Activated CD4-positive, CD25-positive, alpha-beta regulatory T cell treated with anti-CD3 and anti-CD28 coated beads, Interleukin-2, amount 50 U/mL, for 24 hours (primary cell): ENCODE measurements around the gene CDKN2A.
"Not testable (repeated sequence)": the region's sequence is repeated elsewhere in the genome, so short reads cannot be mapped to it uniquely, and the experiment has no call there.

Experiments used
- ATAC-seq, 2 donors: fragments of 150-1000 bp; cut with Tn5 transposase; one replicate each; pipeline ENCODE4 v1.10.0; 2021; ENCODE audit warnings: mild to moderate bottlenecking in 1 of 2, moderate library complexity in 1 of 2

CDKN2A gene

DNA sequence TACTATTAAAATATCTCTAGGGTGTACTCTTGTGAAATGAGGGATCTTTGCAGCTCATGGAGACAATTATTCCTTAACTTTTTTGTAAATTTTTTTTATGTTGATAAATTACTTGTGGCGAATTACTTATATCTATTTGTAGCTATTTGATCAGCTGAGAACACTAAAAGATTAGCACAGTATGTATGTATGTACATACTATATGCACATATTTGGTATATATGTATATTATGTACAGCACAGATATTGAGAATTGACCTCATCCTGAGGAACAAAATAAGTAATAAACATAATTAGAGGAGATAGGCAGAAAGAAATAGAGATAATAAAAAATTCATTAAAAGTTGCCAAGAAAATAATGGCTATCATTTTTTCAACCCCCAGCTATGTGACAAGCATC lies 11.8 kb downstream of the CDKN2A start:
- no peak for ATAC-seq

DNA sequence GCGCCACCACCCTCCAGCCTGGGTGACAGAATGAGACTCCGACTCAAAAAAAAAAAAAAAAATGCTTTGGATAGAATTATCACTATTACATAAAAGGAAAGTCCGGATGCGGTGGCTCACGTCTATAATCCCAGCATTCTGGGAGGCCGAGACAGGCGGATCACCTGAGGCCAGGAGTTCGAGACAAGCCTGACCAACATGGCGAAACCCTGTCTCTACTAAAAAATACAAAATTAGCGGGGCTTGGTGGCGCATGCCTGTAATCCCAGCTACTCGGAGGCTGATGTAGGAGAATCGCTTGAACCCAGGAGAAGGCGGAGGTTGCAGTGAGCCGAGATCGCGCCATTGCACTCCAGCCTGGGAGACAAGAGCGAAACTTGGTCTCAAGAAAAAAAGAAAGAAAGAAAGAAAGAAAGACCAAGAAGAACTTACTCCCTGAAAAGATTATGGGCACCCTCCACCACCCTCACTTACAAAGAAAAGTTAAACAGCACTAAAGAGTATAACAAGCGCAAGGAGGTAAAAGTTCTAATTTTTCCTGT lies 17.8 kb downstream of the CDKN2A start:
- ATAC-seq: no peak

DNA sequence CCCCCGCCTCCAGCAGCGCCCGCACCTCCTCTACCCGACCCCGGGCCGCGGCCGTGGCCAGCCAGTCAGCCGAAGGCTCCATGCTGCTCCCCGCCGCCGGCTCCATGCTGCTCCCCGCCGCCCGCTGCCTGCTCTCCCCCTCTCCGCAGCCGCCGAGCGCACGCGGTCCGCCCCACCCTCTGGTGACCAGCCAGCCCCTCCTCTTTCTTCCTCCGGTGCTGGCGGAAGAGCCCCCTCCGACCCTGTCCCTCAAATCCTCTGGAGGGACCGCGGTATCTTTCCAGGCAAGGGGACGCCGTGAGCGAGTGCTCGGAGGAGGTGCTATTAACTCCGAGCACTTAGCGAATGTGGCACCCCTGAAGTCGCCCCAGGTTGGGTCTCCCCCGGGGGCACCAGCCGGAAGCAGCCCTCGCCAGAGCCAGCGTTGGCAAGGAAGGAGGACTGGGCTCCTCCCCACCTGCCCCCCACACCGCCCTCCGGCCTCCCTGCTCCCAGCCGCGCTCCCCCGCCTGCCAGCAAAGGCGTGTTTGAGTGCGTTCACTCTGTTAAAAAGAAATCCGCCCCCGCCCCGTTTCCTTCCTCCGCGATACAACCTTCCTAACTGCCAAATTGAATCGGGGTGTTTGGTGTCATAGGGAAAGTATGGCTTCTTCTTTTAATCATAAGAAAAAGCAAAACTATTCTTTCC lies 19.3 kb downstream of the CDKN2A start:
- peak; percentile 48 to 60 for ATAC-seq

DNA sequence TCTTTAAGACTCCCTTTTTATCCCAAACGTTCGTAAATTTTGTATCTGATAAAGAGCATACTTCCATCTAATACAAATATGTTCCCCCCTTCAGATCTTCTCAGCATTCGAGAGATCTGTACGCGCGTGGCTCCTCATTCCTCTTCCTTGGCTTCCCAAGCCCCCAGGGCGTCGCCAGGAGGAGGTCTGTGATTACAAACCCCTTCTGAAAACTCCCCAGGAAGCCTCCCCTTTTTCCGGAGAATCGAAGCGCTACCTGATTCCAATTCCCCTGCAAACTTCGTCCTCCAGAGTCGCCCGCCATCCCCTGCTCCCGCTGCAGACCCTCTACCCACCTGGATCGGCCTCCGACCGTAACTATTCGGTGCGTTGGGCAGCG lies 19.9 kb downstream of the CDKN2A start:
- ATAC-seq: no peak

DNA sequence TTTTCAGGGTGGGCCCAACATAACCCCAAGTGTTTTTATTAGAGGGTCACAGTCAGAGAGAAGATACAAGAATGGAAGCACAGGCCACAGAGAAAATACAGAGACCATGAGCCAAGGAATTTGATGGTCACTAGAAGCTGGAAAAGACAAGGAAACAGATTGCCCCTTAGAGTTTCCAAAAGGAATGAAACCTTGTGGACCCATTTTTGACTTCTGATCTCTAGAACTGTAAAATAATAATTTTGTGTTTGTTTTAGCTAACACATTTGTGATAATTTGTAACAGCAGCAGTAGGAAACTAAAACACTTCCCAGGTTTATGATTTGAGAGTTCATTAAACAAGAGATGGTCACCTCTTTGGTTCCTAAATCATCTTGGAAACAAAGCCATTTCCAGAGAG lies 21.8 kb downstream of the CDKN2A start:
- ATAC-seq: no peak

DNA sequence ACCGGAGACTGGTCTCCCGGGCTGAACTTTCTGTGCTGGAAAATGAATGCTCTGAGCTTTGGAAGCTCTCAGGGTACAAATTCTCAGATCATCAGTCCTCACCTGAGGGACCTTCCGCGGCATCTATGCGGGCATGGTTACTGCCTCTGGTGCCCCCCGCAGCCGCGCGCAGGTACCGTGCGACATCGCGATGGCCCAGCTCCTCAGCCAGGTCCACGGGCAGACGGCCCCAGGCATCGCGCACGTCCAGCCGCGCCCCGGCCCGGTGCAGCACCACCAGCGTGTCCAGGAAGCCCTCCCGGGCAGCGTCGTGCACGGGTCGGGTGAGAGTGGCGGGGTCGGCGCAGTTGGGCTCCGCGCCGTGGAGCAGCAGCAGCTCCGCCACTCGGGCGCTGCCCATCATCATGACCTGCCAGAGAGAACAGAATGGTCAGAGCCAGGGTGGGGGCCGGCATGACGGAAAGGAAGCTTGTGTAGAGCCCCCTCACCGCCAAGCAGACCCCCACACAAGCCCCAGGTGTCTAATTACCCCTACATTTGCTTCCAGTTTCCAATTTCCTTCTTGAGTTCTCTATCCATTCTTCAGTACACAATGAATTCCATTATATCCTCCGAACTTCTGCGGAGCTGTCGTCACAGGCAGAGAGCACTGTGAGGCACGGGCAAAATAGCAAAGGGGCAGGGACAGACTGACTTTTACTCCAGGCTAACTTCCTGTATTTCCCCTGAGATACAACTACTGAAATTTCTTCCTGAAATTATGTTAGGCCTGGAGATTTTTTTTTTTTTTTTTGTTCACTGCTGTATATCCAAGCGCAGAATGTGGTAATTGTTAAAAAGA lies 23.2 kb downstream of the CDKN2A start:
- no peak for ATAC-seq

DNA sequence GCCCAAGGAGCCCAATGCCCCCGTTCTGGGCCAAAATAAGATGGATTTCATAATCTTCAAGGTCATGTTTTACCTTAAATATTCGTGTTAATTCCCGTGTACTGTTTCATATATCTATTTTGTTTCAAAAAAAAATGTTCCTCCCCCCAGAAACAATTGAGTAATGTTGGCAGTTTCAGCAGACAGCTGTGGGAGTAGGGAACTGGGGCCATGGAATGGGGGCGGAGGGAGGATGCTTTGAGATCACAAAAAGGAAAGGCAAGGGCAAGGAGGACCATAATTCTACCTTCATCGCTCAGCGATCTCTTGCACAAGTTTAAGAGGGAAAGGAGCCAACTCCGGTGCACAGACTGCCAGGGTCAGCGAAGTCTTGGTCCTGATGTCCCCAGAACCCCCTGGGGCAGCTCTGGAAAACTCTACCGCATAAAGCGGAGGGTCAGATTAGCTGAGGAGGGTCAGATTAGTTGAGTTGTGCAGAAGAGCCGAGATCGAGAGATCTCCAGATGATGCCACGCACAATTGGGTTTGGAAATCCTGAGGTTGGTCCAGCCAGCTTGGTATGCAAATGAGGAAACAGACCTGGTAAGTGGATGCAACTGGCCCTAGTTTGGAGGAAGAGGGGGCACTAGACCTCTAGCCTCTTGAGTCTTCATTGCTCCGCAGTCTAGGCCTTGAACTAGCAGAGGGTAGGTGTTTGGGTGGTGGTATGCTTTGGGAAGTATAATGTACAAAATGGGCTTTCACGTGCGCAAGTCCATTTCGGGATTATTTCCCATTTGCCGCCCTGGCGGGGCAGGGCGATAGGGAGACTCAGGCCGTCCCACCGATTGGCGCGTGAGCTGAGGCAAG lies 24.0 kb downstream of the CDKN2A start:
- no peak for ATAC-seq

DNA sequence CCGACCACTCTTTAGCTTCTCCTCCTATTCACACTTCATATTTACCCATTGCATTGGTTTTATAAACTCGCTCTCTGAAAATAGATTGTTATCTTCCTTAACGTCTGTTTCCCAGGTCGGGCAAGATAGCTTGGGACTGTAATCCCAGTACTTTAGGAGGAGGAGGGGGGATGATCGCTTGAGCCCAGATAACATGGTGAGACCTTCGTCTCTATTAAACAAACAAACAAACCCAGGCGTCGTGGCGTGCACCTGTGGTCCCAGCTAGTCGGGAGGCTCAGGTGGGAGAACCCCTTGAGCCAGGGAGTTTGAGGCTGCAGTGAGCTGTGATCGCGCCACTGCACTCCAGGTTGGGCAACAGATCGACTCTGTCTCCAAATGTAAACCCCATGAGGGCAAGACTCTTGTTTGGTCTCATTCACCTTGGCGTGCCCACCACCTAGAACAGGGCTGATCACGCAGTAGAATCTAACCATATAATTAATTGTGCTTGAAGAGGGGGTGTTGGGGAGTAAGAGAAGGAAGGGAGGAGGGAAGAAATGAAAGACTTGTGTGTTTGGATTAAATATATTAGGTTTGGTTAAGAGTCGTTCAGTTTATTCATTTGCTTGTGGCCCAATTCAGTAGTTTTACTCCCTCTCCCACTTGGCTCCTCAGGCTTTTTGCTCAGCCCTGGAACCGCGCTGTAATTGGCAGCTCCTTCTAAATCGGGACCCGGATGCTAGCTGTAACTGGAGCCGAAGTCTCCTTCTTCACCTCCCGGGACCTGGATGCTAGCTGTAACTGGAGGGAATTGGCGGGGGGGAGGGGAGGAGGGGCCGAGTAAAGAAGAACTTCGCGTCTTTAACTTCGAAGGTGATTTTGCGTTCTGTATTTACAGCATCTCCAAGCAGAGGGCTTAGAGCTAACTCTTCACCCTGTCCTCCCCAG lies 24.9 kb downstream of the CDKN2A start:
- ATAC-seq: no peak

DNA sequence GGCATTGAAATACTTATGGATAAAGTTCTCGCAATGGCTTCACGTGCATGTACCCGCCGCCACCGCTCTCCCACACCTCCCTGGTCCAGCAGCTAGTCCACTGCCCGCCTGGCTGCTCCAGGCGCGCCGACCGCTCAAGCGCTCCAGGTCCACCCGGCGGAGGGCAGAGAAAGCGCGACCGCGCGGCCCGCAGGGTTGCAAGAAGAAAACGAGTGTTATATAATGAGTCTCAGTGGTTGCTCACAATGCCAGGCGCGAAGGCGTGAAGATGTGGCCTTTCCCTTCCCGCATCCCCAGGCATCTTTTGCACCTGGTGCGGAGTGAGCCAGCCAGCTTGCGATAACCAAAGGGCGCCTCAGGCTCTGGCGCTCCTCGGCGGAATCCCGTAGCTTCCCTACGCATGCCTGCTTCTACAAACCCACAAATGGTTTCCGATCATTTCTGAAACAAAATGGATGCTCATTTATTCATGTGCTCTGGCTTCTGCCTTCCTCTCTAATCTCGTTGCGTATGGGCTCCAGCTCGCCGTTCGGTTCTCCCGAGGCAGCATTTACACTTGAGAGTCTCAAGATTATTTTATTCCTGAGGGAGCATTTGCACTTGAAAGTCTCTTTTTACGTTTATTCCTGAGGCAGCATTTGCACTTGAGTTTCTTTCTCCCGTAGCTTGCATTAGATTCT lies 25.7 kb downstream of the CDKN2A start:
- no peak for ATAC-seq

DNA sequence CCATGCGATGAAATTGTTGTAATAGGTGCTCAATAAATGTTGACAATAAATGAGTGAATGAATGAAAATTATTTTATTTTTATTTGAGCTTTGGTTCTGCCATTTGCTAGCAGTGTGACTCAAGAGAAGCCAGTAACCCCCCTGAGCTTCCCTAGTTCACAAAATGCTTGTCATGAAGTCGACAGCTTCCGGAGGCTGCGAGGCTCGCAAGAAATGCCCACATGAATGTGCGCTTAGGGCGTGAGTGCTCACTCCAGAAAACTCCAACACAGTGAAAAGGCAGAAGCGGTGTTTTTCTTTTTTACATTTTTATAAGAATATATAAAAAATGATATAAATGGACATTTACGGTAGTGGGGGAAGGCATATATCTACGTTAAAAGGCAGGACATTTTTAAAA lies 26.5 kb downstream of the CDKN2A start:
- ATAC-seq: no peak

DNA sequence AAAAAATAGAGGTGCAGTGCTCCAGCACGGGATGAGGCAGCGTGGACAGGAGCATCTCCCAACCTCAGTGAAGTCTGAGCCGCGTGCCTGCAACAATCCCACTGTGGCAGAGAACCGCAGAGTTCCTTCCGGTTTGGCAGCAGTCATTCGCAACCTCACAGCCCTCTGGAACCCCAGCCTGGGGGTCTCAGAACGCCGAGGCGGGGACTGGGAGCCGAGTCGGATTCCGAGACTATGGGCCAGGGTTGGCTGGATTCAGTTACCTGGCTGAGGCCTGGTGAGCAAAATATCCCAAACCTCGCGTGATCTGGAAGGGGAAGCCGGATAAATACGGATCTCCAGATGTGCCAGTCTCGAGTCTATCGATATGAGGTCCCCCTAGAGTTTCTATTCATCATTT lies 27.0 kb downstream of the CDKN2A start:
- ATAC-seq: no peak

DNA sequence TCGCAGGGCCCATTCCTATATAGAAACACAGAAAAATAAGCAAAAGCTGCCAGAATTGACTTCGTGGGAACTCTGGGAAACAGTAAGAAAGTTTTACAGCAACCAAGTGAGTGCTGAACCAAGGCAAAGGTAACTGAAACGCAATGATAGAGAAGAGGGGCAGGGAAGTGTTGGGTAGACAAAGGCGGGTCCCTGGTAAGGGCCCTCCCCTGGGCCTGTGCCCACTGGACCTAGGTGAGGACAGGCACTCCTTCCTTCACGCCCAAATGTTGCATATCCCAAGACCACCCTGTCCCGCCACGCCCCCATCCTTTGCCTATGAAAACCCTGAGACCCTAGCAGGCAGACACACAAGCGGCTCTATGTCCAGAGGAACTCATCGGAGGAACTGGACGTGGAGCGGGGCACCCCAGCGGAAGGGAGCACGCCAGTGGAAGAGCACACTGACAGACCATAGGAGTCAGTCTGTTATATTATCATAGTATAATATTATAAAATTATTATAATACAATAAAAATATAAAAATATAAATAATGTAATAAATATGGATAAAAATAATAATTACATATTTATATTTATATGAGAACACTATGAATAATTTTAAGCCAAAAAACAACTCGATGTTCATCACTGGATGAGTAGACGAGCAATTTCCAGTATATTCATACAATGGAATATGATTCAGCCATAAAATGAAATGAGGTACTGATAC lies 27.9 kb downstream of the CDKN2A start:
- ATAC-seq: no peak

DNA sequence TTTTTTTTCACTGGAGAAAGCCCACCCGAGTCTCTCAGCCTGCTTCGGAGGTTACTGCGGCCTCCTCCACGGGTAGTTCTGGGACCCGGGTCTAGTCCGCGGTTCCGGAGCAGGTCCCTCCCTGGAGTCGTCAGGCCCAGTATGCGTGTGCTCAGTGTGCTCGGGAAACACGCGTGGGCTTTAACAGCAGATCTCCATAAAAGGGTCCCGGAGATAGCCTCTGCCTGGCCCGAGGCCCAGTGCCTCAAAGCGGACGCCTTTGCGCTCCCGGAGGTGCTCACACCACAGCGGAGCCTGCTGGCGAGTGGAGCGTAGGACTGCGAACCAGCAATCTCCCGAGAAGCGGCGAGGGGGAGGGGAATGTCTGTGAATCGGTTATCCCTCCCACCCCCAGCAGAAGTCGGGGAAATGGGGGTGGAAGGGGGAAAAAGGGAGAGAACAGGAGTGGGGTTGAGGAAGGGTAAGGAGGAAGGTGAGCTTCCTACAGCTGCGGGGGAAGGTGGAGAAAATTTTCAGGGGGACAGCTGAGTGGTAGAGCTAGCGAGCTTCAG lies 28.7 kb downstream of the CDKN2A start:
- peak; percentile 55 for ATAC-seq

DNA sequence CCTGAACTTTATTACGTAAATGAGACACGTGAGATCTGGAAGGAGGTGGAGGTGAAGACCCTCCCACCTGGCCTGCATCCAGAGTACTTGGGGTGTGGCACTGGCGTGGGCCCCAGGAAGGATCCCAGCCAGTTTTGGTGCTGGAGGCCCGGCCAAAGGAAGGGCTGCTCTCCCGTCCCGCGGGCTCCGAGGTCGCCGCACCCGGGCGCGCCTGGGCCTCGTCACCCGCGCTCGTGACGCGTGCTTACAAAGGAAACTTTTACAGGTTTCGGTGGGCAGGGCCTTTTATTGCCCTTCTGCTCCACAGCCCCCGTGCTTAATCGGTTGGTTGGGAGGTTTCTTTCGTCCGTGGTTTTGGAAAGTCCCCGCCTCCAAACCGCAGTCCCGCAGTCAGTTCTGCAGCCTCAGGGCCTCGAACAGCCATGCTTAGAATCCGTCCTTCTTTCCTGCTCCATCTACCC lies 29.2 kb downstream of the CDKN2A start:
- peak; percentile 65 to 75 for ATAC-seq

DNA sequence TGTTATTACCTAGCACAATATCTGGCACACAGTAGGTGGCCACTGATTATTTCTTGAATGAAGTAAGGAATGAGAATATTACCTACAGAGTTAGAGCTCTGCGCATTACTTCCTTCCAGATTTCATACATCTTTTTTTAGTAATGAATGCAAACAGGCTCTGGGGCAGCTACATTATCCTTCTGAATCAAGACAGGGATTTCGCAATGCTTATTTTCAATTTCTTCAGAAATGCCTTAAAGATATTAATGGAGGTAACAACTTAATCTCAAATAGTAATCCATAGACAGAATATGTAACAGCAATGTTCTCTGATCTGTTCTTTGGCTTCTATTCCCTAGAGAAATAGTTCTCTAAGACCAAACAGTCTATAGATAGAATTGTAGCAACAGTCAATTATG lies 32.6 kb downstream of the CDKN2A start:
- no peak for ATAC-seq

DNA sequence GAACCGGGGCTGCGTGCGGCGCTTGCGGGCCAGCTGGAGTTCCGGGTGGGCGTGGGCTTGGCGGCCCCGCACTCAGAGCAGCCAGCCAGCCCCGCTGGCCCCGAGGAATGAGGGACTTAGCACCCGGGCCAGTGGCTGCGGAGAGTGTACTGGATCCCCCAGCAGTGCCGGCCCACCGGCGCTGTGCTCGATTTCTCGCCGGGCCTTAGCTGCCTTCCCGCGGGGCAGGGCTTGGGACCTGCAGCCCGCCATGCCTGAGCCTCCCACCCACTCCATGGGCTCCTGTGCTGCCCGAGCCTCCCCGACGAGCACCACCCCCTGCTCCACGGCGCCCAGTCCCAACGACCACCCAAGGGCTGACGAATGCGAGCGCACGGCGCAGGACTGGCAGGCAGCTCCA lies 34.9 kb downstream of the CDKN2A start:
- not testable (repeated sequence) for ATAC-seq

DNA sequence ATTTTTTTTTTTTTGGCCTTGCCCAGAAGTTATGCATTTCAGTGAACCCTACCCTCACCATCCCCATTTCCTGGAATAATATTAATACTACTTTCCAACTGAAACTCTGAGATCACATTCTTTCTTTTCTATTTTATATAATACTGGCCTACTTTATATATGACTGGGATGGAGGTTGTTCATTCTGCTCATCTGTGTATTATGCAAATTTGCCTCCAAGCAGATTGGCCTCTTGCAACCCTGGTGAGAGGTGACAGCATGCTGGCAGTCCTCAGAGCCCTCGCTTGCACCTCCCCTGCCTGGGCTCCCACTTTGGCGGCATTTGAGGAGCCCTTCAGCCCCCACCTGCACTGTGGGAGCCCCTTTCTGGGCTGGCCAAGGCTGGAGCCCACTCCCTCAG lies 35.4 kb downstream of the CDKN2A start:
- ATAC-seq: peak; percentile 60 to 68

DNA sequence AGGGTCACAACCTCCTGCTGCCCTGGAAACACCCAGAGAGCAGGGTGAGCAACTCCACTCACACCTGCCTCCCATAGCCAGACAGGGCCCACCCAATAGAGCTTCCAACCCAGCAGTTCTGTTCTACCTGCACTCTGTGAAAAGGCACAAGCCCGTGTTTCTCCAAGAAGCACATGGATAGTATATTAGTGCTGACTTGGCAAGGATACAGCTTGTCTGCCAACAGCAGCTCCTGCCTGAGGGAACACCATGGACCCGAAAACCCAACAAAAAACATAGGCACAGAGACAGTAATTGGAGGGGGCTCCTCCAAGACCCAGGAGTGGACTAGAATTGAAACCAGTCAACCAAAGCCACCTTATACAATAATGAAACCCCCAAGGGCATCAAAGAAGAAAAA lies 48.6 kb downstream of the CDKN2A start:
- no peak for ATAC-seq

DNA sequence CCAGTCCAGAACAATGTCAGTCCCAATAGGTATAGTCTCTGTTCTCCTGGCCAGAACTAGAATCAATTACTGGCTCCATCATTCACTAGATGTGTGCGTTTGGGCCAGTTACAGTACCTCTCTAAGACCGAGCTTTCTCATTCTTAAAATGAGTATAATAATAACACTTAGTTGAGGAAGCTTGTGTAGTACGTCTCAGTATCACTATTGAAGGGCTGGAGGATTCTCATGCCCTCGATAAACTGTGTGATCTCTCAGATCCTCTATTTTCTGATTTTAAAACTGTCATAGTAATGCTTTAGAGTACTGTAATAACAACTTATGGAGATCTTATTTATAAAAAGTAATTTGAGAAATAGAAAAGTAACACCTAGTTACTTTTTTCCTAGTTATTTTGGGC lies 50.7 kb downstream of the CDKN2A start:
- no peak for ATAC-seq

DNA sequence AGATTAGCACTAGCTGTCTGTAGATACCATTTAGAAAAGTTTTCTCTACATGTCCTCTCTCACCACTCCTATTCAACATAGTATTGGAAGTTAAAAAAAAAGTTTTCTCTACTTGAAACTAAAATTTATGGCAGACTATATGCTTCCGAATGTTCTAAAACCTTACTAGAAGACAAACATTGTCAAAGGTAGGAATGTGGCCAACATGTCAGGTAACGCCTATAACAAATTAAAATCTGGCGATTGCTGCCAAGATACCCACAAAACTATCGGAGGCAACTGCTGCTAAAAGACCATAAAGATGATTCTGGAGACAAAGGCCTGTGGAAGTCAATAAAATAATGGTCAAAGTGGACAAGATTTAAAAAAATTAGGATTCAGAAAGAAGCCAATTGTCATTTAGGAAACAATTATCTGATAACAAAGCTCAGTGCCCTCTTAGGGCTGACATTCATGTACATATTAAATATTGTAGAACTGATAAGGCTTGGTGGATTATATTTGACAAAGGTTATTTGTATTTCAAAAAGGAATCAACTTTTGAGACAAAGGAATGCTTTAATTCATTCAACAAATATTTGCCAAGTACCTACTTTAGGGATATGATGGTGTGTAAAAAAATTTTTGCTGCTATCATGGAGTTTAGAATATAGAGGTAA lies 52.7 kb downstream of the CDKN2A start:
- no peak for ATAC-seq
